K562 (cell line): ENCODE results near the gene CPLX3. TPM values are rescaled to one million over a fixed set of nuclear protein-coding genes. Genes with fewer than 3 reads are reported as not detected.

ENCODE experiments used
- ARHGAP35 ChIP-seq: fragments of 450-650 bp; IDR thresholded peaks from 2 replicates; pipeline ENCODE4 v1.6.1; 2018; ENCODE audit not compliant: partially characterized antibody
- ATF1 ChIP-seq, 2 experiments: fragments of 450-650 bp in 1 of 2; IDR thresholded peaks; 2 replicates each; pipeline ENCODE4 v1.6.1; 2016; ENCODE audit warnings: missing compliant biosample characterization in 1 of 2, missing genetic modification characterization in 1 of 2
- BDP1 ChIP-seq: IDR thresholded peaks from 3 replicates; pipeline ENCODE4 v1.6.1; 2011; ENCODE audit not compliant: insufficient read length, insufficient read depth
- BHLHE40 ChIP-seq: IDR thresholded peaks from 2 replicates; pipeline ENCODE4 v1.6.1; 2011; ENCODE audit warnings: low read length, improper control_type of control experiment
- ELF2 ChIP-seq: fragments of 250-450 bp; sonication (Bioruptor Pico); IDR thresholded peaks from 2 replicates; pipeline ENCODE4 v1.5.0; 2021; ENCODE audit warnings: mild to moderate bottlenecking
- FOXA1 ChIP-seq: fragments of 450-650 bp; IDR thresholded peaks from 2 replicates; pipeline ENCODE4 v1.6.1; 2016; ENCODE audit warnings: mild to moderate bottlenecking, borderline replicate concordance
- GATAD2A ChIP-seq: fragments of 450-650 bp; IDR thresholded peaks from 2 replicates; pipeline ENCODE4 v1.6.1; 2017
- HINFP ChIP-seq: fragments of 450-650 bp; conservative IDR thresholded peaks from 2 replicates; pipeline ENCODE4 v1.6.1; 2016; ENCODE audit warnings: missing genetic modification characterization, low read depth, mild to moderate bottlenecking, control low read depth, missing compliant biosample characterization
- HOMEZ ChIP-seq: fragments of 250-450 bp; sonication (Bioruptor Pico); IDR thresholded peaks from 2 replicates; pipeline ENCODE4 v1.4.0; 2020; ENCODE audit warnings: mild to moderate bottlenecking, moderate library complexity
- KDM1A ChIP-seq, 2 experiments: fragments of 450-650 bp; IDR thresholded peaks; 2 replicates each; pipeline ENCODE4 v1.6.1; 2016; ENCODE audit warnings: mild to moderate bottlenecking in 2 of 2
- L3MBTL2 ChIP-seq: fragments of 450-650 bp; IDR thresholded peaks from 2 replicates; pipeline ENCODE4 v1.6.1; 2016; ENCODE audit warnings: mild to moderate bottlenecking, moderate library complexity
- LEF1 ChIP-seq: fragments of 450-650 bp; IDR thresholded peaks from 2 replicates; pipeline ENCODE4 v1.6.1; 2016; ENCODE audit warnings: mild to moderate bottlenecking
- NELFE ChIP-seq: IDR thresholded peaks from 2 replicates; pipeline ENCODE4 v1.6.1; 2011; ENCODE audit warnings: mild to moderate bottlenecking; ENCODE audit not compliant: insufficient read depth, insufficient read length
- NFIC ChIP-seq: fragments of 450-650 bp; IDR thresholded peaks from 2 replicates; pipeline ENCODE4 v1.6.1; 2017; ENCODE audit warnings: mild to moderate bottlenecking, inconsistent platforms
- PTTG1 ChIP-seq: fragments of 450-650 bp; IDR thresholded peaks from 2 replicates; pipeline ENCODE4 v1.6.1; 2016; ENCODE audit warnings: low read depth, mild to moderate bottlenecking, missing genetic modification characterization, missing compliant biosample characterization
- SMAD3 ChIP-seq: fragments of 450-650 bp; formaldehyde crosslinking; conservative IDR thresholded peaks from 2 replicates; pipeline ENCODE4 v1.4.0; 2020; ENCODE audit warnings: mild to moderate bottlenecking
- SMARCC2 ChIP-seq: fragments of 450-650 bp; IDR thresholded peaks from 2 replicates; pipeline ENCODE4 v1.6.1; 2017; ENCODE audit warnings: antibody characterized with exemption, moderate library complexity, mild to moderate bottlenecking, low read depth
- TCF7 ChIP-seq: sonication (generic); IDR thresholded peaks from 2 replicates; pipeline ENCODE4 v1.6.1; 2016; ENCODE audit warnings: antibody characterized with exemption, borderline replicate concordance
- TOE1 ChIP-seq, 2 experiments: fragments of 450-650 bp in 1 of 2; sonication (generic) in 1 of 2; formaldehyde crosslinking in 1 of 2; IDR thresholded peaks; 2 replicates each; pipeline versions ENCODE4 v1.7.1 to v1.8.0; 2016 to 2022; ENCODE audit warnings: borderline replicate concordance in 2 of 2, mild to moderate bottlenecking in 2 of 2, antibody characterized with exemption in 1 of 2, inconsistent platforms in 1 of 2, low read depth in 1 of 2, missing genetic modification reagents in 1 of 2, moderate library complexity in 1 of 2
- ZFP36 ChIP-seq: fragments of 150-350 bp; IDR thresholded peaks from 2 replicates; pipeline ENCODE4 v1.6.1; 2018; ENCODE audit warnings: low read length, low read depth; ENCODE audit not compliant: partially characterized antibody
- ZKSCAN3 ChIP-seq: fragments of 250-450 bp; sonication (Bioruptor Pico); IDR thresholded peaks from 2 replicates; pipeline ENCODE4 v1.4.0; 2020
- ZKSCAN8 ChIP-seq: fragments of 200-800 bp; sonication (Bioruptor generic); IDR thresholded peaks from 2 replicates; pipeline ENCODE4 v1.6.1; 2016; ENCODE audit warnings: missing genetic modification characterization, missing compliant biosample characterization
- ZNF124 ChIP-seq: sonication (generic); formaldehyde crosslinking; IDR thresholded peaks from 2 replicates; pipeline ENCODE4 v1.8.1; 2022; ENCODE audit warnings: missing genetic modification reagents
- ZNF175 ChIP-seq: fragments of 200-800 bp; sonication (Bioruptor generic); IDR thresholded peaks from 2 replicates; pipeline ENCODE4 v1.6.1; 2016; ENCODE audit warnings: low read depth, mild to moderate bottlenecking, missing genetic modification characterization, missing compliant biosample characterization
- ZNF239 ChIP-seq: fragments of 250-450 bp; sonication (Bioruptor Pico); IDR thresholded peaks from 2 replicates; pipeline ENCODE4 v1.4.0; 2020; ENCODE audit warnings: mild to moderate bottlenecking
- ZNF511 ChIP-seq: sonication (generic); formaldehyde crosslinking; IDR thresholded peaks from 2 replicates; pipeline ENCODE4 v1.8.0; 2022; ENCODE audit warnings: mild to moderate bottlenecking, missing genetic modification reagents
- polyA plus RNA-seq, 8 experiments: library from polyadenylated mRNA; depleted of rRNA in 4 of 8; stranded (reverse) in 5 of 8; unstranded in 3 of 8; fragments of >200 nt; fragmentation: Nextera tagmentation in 2 of 8; fragmentation: Illumina TruSeq in 1 of 8; extraction: Ambion mirVana in 2 of 8; extraction: Trizol in 1 of 8; gene quantifications; 2 replicates each; pipeline versions ENCODE4 v1.2.1 to v1.2.3, GENCODE V29; 2011 to 2014; ENCODE audit warnings: inconsistent platforms in 1 of 8, missing spikeins in 1 of 8
- total RNA-seq, 7 experiments: library from RNA; depleted of rRNA in 6 of 7; stranded (reverse); fragments of >200 nt in 6 of 7; fragmentation: Illumina TruSeq in 2 of 7; extraction: Trizol in 2 of 7; gene quantifications; 2 replicates each; pipeline versions ENCODE4 v1.2.1 to v1.2.3, GENCODE V29; 2011 to 2021; ENCODE audit warnings: low replicate concordance in 1 of 7

CPLX3 gene
- total and polyA plus RNA-seq, 9 of the 15 experiments (the other 6 are each of a cell fraction or from before 2014, with no cell fraction given) = not detected

GRCh38 chr15:74787251-74788041 lies 39.0 kb upstream of the CPLX3 start (continued):
- TF ChIP-seq BDP1 = no peak
- TF ChIP-seq ZNF124 = no peak
- peak; percentile 24 to 43; a peak in 3 of 4 replicates for TF ChIP-seq KDM1A (IDR thresholded peaks at IDR 0.05)
- no peak for TF ChIP-seq TCF7
- no peak for TF ChIP-seq ZKSCAN3 (CRISPR knock-in tag)
- TF ChIP-seq HOMEZ (CRISPR knock-in tag) = no peak
- no peak for TF ChIP-seq ZKSCAN8 (CRISPR knock-in tag)
- TF ChIP-seq NELFE = no peak
- TF ChIP-seq ZNF175 = no peak
- no peak for TF ChIP-seq FOXA1
- no peak for TF ChIP-seq TOE1 (IDR thresholded peaks at IDR 0.05; ENCODE audit: borderline replicate concordance)
- no peak for TF ChIP-seq TOE1 (CRISPR knock-in tag; IDR thresholded peaks at IDR 0.05; ENCODE audit: borderline replicate concordance, low read depth)
- TF ChIP-seq SMAD3 (CRISPR knock-in tag) = no peak
- TF ChIP-seq PTTG1 = no peak
- no peak for TF ChIP-seq GATAD2A
- 0 out of 2 replicates have a peak, but pooled peaks have one; percentile 16 for TF ChIP-seq L3MBTL2
- TF ChIP-seq ZNF239 (CRISPR knock-in tag) = no peak
- TF ChIP-seq SMARCC2 = no peak
- no peak for TF ChIP-seq ARHGAP35
- no peak for TF ChIP-seq LEF1
- TF ChIP-seq HINFP (tag) = no peak
- TF ChIP-seq BHLHE40 = 0 out of 2 replicates have a peak, but pooled peaks have one; percentile 19
- no peak for TF ChIP-seq ZNF511 (CRISPR knock-in tag)
- TF ChIP-seq ZFP36 = no peak
- TF ChIP-seq ELF2 = no peak
- no peak for TF ChIP-seq ATF1 (CRISPR knock-in tag; IDR thresholded peaks at IDR 0.05)
- TF ChIP-seq ATF1 (tag; IDR thresholded peaks at IDR 0.05) = no peak
- no peak for TF ChIP-seq NFIC
